SH-SY5Y (cell line): ENCODE data around the gene PLA2G4E.

Experiments used
- GATA2 ChIP-seq: IDR thresholded peaks from 2 replicates; pipeline ENCODE4 v1.6.1; 2011; ENCODE audit warnings: mild to moderate bottlenecking, low read depth, low read length
- GATA3 ChIP-seq: IDR thresholded peaks from 2 replicates; pipeline ENCODE4 v1.6.1; 2011; ENCODE audit warnings: low read depth, mild to moderate bottlenecking, low read length, moderate library complexity

- TF ChIP-seq GATA2 (no peak), GATA3 (no peak)
Observed at GRCh38 chr15:41961001-41961518, 59.8 kb downstream of the PLA2G4E start.
